D721Med (cell line): ENCODE measurements around the gene SBK3.
A peak's percentile ranks its signal among the peaks of the same experiment; 100 is the strongest.
"Not testable (repeated sequence)": the region's sequence is repeated elsewhere in the genome, so short reads cannot be mapped to it uniquely, and the experiment has no call there.

Experiments used
- DNase-seq: peaks from one replicate; pipeline ENCODE4 v3.0.0; 2011; ENCODE audit warnings: low spot score; ENCODE audit not compliant: insufficient read length
- FAIRE-seq: peaks from 2 replicates; lab custom pipeline; 2011; peaks lifted over from hg19 to GRCh38; lab: Jason Lieb, UNC
- CTCF ChIP-seq: IDR thresholded peaks from 2 replicates; pipeline ENCODE4 v1.5.1; 2012; ENCODE audit warnings: mild to moderate bottlenecking, control low read depth; ENCODE audit not compliant: insufficient read depth; ENCODE audit errors: missing control alignments

Gene SBK3

GRCh38 chr19:55503502-55504251, 41.7 kb downstream of the SBK3 start:
- peak; percentile 85 for TF ChIP-seq CTCF
- FAIRE-seq = no peak
- DNase-seq = peak; percentile 98

GRCh38 chr19:55503157-55503501, 42.2 kb downstream of the SBK3 start:
- no peak for DNase-seq
- no peak for TF ChIP-seq CTCF
- FAIRE-seq = no peak

- DNase-seq (no peak), FAIRE-seq (no peak)
- no peak for TF ChIP-seq CTCF
Observed at GRCh38 chr19:55502197-55502952, 43.0 kb downstream of the SBK3 start.

- DNase-seq (no peak), FAIRE-seq (no peak)
- TF ChIP-seq CTCF = no peak
Observed at GRCh38 chr19:55500368-55500952, 44.9 kb downstream of the SBK3 start.

- DNase-seq = no peak
- TF ChIP-seq CTCF = no peak
- FAIRE-seq = no peak
Observed at GRCh38 chr19:55498246-55498840, 47.0 kb downstream of the SBK3 start.

GRCh38 chr19:55497763-55498162, 47.6 kb downstream of the SBK3 start:
- FAIRE-seq = no peak

GRCh38 chr19:55496820-55497219, 48.5 kb downstream of the SBK3 start:
- not testable (repeated sequence) for FAIRE-seq, DNase-seq

More at GRCh38 chr19:55497763-55498162, 47.6 kb downstream of the SBK3 start:
- no peak for TF ChIP-seq CTCF
- no peak for DNase-seq
